ENCODE data around the gene PPT1. TPM values are rescaled to one million over a fixed set of nuclear protein-coding genes. Genes with fewer than 3 reads are reported as not detected.

PPT1 gene
- polyA plus RNA-seq, 2 of the 4 experiments (the other 2 are of a cell fraction), result 40.2 to 56.7 TPM

- H3K4me1 ChIP-seq, result peaks cover 26% of the 10 kb centered on the region
- ChIA-PET CTCF (interaction anchor here (1.7 kb wide), 1 partner anchor 9 kb away, joined by 5 read pairs; no protein-coding TSS in a partner anchor), POLR2A (interaction anchor here (0.5 kb wide), 1 partner anchor 250 kb away, joined by 3 read pairs; no protein-coding TSS in a partner anchor)
- H3K27ac ChIP-seq, result peak overlapping the region; percentile 96 to 98
- ATAC-seq (no peak), FAIRE-seq (no peak), DNase-seq (ENCODE audit: low read depth in 1 of 2, low spot score in 1 of 2) (no peak)
- peak overlapping the region; percentile 99 for H3K4me2 ChIP-seq
- WGBS (ENCODE audit: missing lambda C conversion rate), result 15% methylated on average over 5 of the region's 5 CpGs
- no peak for TF ChIP-seq CHD4 (IDR thresholded peaks at IDR 0.05; ENCODE audit: borderline replicate concordance)
- no peak for TF ChIP-seq KDM1A (IDR thresholded peaks at IDR 0.05; ENCODE audit: low read depth)
- no peak for TF ChIP-seq GATA3 (IDR thresholded peaks at IDR 0.05; ENCODE audit: borderline replicate concordance)
- no peak for TF ChIP-seq POLR2AphosphoS2 (conservative IDR thresholded peaks at IDR 0.05; ENCODE audit: low read length)
- TF ChIP-seq BHLHE40 (IDR thresholded peaks at IDR 0.05; ENCODE audit: low read depth, low read length), result no peak
- H3K9me3 ChIP-seq, result no peaks in the 10 kb centered on the region
- H3K4me3 ChIP-seq, result peak overlapping the region; percentile 99
Observed at GRCh38 chr1:40041466-40041838, 55.6 kb downstream of the PPT1 start.

GRCh38 chr1:40040511-40041465 is 56.3 kb downstream of the PPT1 start, which contains the start of gene CAP1:
TSS of gene CAP1 (plus strand) at chr1:40040729. CDS start at chr1:40059347, 18,618 bp downstream.
- Histone ChIP-seq H3K4me2 (peak within 1 kb of the TSS; percentile 99), H3K4me1 (peaks cover 26% of the 10 kb centered on the region), H3K27ac (peak within 1 kb of the TSS; percentile 99 to 100), H3K4me3 (peak within 1 kb of the TSS; percentile 99), H3K9me3 (no peaks in the 10 kb centered on the region)
- under 1% methylated on average over 27 of the region's 65 CpGs for WGBS (ENCODE audit: missing lambda C conversion rate)
- ATAC-seq, result peak; percentile 89 to 94
- no peak for FAIRE-seq
- POLR2A ChIA-PET, result interaction anchor here (0.5 to 1.9 kb wide), 5 partner anchors 22 to 251 kb away, joined by 3 to 7 read pairs (median 4); partner anchors contain the start of gene MYCL
- CTCF ChIA-PET, result interaction anchor here (0.6 to 1.7 kb wide), 3 partner anchors 9 to 356 kb away, joined by 3 to 5 read pairs (median 4); no protein-coding TSS in a partner anchor
- peak in 1 of 2 experiments; percentile 9; a peak in 2 of 5 replicates for TF ChIP-seq JUN (IDR thresholded peaks at IDR 0.05)
- TF ChIP-seq REST (IDR thresholded peaks at IDR 0.05), result no peak
- peak; percentile 70 for TF ChIP-seq POLR2A (IDR thresholded peaks at IDR 0.05; ENCODE audit: low read length)
- no peak for TF ChIP-seq JUNB (IDR thresholded peaks at IDR 0.05)
- TF ChIP-seq RAD21 (conservative IDR thresholded peaks at IDR 0.05 in 1 of 2, IDR thresholded peaks at IDR 0.05 in 1 of 2), result no peak
- TF ChIP-seq FOSL2 (IDR thresholded peaks at IDR 0.05), result no peak
- no peak for TF ChIP-seq FOSL2 (CRISPR knock-in tag; IDR thresholded peaks at IDR 0.05)
- no peak for TF ChIP-seq SMC3 (IDR thresholded peaks at IDR 0.05)
- no peak for TF ChIP-seq FOXS1 (CRISPR knock-in tag; IDR thresholded peaks at IDR 0.05)
- no peak for TF ChIP-seq ZFP36 (IDR thresholded peaks at IDR 0.05; ENCODE audit: borderline replicate concordance, partially characterized antibody)
- TF ChIP-seq ELK1 (IDR thresholded peaks at IDR 0.05; ENCODE audit: low read depth, low read length), result peak; percentile 41; the same call in 1 of the 2 replicates
- no peak for TF ChIP-seq EHMT2 (IDR thresholded peaks at IDR 0.05; ENCODE audit: low read depth)
- TF ChIP-seq CHD4 (IDR thresholded peaks at IDR 0.05; ENCODE audit: borderline replicate concordance), result no peak
- peak; percentile 85; the same call in 1 of the 2 replicates for TF ChIP-seq PHF8 (IDR thresholded peaks at IDR 0.05; ENCODE audit: borderline replicate concordance, low read depth)
- TF ChIP-seq RFX5 (IDR thresholded peaks at IDR 0.05), result no peak
- peak; percentile 37; the same call in 1 of the 2 replicates for TF ChIP-seq KDM1A (IDR thresholded peaks at IDR 0.05; ENCODE audit: low read depth)
- no peak for TF ChIP-seq PBX3 (IDR thresholded peaks at IDR 0.05)
- no peak for TF ChIP-seq HOXB5 (CRISPR knock-in tag; IDR thresholded peaks at IDR 0.05)
- no peak for TF ChIP-seq CTCF (IDR thresholded peaks at IDR 0.05)
- TF ChIP-seq USF2 (IDR thresholded peaks at IDR 0.05), result peak; percentile 74
- no peak for TF ChIP-seq TFCP2L1 (CRISPR knock-in tag; IDR thresholded peaks at IDR 0.05)
- DNase-seq (ENCODE audit: low read depth in 1 of 2, low spot score in 1 of 2), result peak; percentile 79 to 97

All from A549 (cell line).